Chondrocyte (in vitro differentiated cells): ENCODE measurements around the gene ZNF766. TPM values are rescaled to one million over a fixed set of nuclear protein-coding genes. Genes with fewer than 3 reads are reported as not detected.
A peak's percentile ranks its signal among the peaks of the same experiment; 100 is the strongest.

Source experiments
- DNase-seq: peaks from one replicate; pipeline ENCODE4 v3.0.0; 2021; ENCODE audit warnings: mixed read lengths, low spot score
- H3K27ac Mint-ChIP-seq: one replicate; pipeline ENCODE4 v1.8.0; 2021; ENCODE audit warnings: mild to moderate bottlenecking, moderate library complexity, mixed read lengths; ENCODE audit not compliant: unreplicated experiment
- H3K27me3 Mint-ChIP-seq: 2 replicates; pipeline ENCODE4 v1.8.0; 2021; ENCODE audit warnings: low read depth, mixed read lengths
- H3K36me3 Mint-ChIP-seq: 2 replicates; pipeline ENCODE4 v1.8.0; 2021; ENCODE audit warnings: low read depth, mixed read lengths
- H3K4me1 Mint-ChIP-seq: 2 replicates; pipeline ENCODE4 v1.8.0; 2021; ENCODE audit warnings: low read depth, mild to moderate bottlenecking, mixed read lengths
- H3K4me3 Mint-ChIP-seq: one replicate; pipeline ENCODE4 v1.8.0; 2021; ENCODE audit warnings: mild to moderate bottlenecking, moderate library complexity, mixed read lengths; ENCODE audit not compliant: unreplicated experiment
- H3K9me3 Mint-ChIP-seq: 2 replicates; pipeline ENCODE4 v1.8.0; 2021; ENCODE audit warnings: low read depth, mixed read lengths
- total RNA-seq: library from RNA; stranded (reverse); gene quantifications from 3 replicates; pipeline ENCODE4 v1.2.1, GENCODE V29; 2021
- TF ChIP-seq, protein P1 (sequence below): fragments of 200-600 bp; sonication (generic); IDR thresholded peaks from 2 replicates; pipeline ENCODE4 v1.5.0; 2021; ENCODE audit warnings: antibody characterized with exemption, mild to moderate bottlenecking, moderate library complexity

Gene ZNF766
- total RNA-seq, 1 donor from 2014 or later = 13.9 TPM

DNA sequence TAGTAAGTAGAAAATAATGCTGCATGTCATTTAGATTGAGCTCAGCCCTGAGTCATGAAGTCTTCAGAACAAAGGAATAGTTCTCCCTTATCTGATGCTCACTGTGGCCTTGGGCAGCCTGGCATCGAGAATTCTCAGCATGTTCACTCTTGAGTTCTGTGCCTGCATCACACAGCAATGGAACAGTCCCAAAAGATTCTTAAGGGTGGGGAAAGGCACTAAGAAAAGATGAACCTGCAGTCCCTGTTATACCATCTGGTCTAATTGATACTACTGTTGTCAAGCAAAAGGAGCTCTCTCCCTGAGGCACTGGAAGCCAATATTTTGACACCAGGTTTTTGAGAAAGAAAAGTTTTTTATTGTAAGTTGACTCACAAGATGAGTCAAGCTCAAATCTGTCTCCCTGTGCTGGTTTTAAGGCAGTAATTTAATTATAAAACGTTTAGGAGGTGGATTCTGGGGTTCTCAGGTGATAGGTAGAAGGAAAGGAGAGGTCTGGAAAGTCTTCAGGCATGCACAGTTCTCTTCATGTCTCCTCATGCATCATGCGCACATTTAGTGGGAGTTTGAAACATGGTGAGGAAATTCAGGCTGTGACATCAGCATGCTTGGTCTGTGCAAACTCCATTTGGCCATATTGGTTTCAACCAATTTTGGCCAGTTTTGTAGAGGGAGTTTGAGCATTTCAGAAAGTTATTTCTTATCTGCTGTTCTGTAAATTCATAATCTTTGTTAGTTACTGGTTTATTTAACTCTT is 38.1 kb upstream of the ZNF766 start:
- H3K9me3 Mint-ChIP-seq = no peaks in the 10 kb centered on the region
- H3K36me3 Mint-ChIP-seq = peaks cover 26% of the 10 kb centered on the region
- DNase-seq = no peak
- H3K27ac Mint-ChIP-seq = no peak overlapping the region
- no peaks in the 10 kb centered on the region for H3K27me3 Mint-ChIP-seq
- no peak overlapping the region for H3K4me3 Mint-ChIP-seq
- TF ChIP-seq, protein P1, sequence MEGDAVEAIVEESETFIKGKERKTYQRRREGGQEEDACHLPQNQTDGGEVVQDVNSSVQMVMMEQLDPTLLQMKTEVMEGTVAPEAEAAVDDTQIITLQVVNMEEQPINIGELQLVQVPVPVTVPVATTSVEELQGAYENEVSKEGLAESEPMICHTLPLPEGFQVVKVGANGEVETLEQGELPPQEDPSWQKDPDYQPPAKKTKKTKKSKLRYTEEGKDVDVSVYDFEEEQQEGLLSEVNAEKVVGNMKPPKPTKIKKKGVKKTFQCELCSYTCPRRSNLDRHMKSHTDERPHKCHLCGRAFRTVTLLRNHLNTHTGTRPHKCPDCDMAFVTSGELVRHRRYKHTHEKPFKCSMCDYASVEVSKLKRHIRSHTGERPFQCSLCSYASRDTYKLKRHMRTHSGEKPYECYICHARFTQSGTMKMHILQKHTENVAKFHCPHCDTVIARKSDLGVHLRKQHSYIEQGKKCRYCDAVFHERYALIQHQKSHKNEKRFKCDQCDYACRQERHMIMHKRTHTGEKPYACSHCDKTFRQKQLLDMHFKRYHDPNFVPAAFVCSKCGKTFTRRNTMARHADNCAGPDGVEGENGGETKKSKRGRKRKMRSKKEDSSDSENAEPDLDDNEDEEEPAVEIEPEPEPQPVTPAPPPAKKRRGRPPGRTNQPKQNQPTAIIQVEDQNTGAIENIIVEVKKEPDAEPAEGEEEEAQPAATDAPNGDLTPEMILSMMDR = no peak
- H3K4me1 Mint-ChIP-seq = no peaks in the 10 kb centered on the region

DNA sequence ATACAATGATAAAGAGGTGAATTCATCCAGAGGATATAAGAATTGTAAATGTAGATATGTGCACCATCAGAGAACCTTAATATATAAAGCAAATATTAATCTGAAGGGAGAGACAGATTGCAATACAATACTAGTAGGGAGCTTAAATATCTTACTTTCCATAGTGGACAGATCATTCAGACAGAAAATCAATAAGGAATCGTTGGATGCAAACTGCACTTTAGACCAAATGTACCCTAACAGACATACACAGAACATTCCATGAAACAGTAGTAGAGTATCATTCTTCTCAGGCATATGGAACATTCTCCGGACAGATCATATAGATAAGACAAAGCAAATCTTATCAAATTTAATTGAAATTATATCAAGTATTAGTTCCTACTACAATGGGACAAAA is 35.0 kb upstream of the ZNF766 start:
- peaks cover 4% of the 10 kb centered on the region for H3K36me3 Mint-ChIP-seq
- peaks cover 10% of the 10 kb centered on the region for H3K4me1 Mint-ChIP-seq
- H3K9me3 Mint-ChIP-seq = no peaks in the 10 kb centered on the region
- TF ChIP-seq, protein P1 = no peak
- H3K27me3 Mint-ChIP-seq = no peaks in the 10 kb centered on the region
- no peak overlapping the region for H3K27ac Mint-ChIP-seq
- no peak for DNase-seq
- H3K4me3 Mint-ChIP-seq = no peak overlapping the region

DNA sequence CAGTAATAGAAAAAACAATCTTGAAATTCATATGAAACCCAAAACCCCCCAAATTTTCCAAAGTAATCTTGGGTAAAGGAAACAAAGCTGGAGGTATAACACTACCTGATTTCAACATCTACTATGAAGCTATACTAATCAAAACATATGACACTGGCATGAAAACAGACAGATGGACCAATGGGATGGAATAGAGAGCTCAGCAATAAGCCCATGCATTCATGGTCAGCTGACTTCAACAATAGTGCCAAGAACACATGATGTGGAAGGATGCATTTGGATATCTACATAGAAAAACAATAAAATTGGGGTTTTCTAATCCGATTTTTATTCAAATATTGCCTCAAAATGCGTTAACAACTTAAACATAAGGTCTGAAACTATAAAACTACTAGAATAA is 32.2 kb upstream of the ZNF766 start:
- Mint-ChIP-seq H3K4me3 (no peak overlapping the region), H3K36me3 (no peaks in the 10 kb centered on the region), H3K27ac (no peak overlapping the region), H3K27me3 (no peaks in the 10 kb centered on the region), H3K4me1 (peaks cover 10% of the 10 kb centered on the region), H3K9me3 (no peaks in the 10 kb centered on the region)
- TF ChIP-seq, protein P1 = no peak
- DNase-seq = no peak

DNA sequence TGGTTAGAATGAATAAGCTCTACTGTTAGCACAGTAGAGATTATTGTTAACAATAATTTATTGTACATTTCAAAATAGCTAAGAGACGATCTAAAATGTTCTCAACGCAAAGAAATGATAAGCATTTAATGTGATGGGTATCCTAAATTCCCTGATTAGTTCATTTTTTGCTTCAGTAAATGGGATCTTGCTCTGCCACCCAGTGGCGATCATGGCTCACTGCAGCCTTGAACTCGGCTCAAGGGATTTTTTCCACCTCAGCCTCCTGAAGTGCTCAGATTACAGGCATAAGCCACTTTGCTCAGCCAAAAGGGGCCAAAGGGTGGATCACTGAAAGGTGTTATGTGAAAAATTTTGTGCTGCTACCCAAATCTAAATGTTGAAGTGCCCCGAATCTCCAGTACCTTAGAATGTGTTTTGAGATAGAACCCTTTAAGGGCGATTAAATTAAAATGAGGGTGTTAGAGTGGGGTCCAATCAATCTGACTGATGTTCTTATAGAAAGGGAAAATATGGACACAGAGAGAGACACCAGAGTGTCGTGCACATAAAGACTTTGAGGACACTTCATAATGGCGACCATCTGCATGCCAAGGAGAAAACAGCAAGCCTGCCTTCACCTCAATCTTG is 31.5 kb upstream of the ZNF766 start:
- Mint-ChIP-seq H3K4me3 (no peak overlapping the region), H3K36me3 (no peaks in the 10 kb centered on the region), H3K4me1 (peaks cover 10% of the 10 kb centered on the region), H3K27me3 (no peaks in the 10 kb centered on the region), H3K27ac (no peak overlapping the region), H3K9me3 (no peaks in the 10 kb centered on the region)
- DNase-seq = no peak
- TF ChIP-seq, protein P1 = peak; percentile 94

DNA sequence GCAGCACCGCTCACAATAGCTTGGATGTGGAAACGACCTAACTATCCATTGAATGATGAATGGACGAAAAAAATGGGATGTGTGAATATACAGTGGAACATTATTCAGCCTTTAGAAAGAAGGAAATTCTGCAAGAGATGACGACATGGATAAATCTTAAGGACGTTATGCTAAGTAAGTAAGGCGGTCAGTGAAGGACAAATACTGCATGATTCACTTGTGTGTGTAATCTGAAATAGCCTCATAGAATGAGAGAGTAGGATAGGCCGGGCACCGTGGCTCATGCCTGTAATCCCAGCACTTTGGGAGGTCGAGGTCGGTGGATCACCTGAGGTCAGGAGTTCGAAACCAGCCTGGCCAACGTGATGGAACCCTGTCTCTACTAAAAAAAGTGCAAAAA is 25.4 kb upstream of the ZNF766 start:
- TF ChIP-seq, protein P1 = no peak
- no peak for DNase-seq
- no peaks in the 10 kb centered on the region for H3K4me1 Mint-ChIP-seq
- H3K36me3 Mint-ChIP-seq = no peaks in the 10 kb centered on the region
- H3K9me3 Mint-ChIP-seq = no peaks in the 10 kb centered on the region
- H3K27ac Mint-ChIP-seq = no peak overlapping the region
- no peaks in the 10 kb centered on the region for H3K27me3 Mint-ChIP-seq
- no peak overlapping the region for H3K4me3 Mint-ChIP-seq
